ENCODE data around the gene DGCR2. TPM values are rescaled to one million over a fixed set of nuclear protein-coding genes. Genes with fewer than 3 reads are reported as not detected.

Gene DGCR2
- total and polyA plus RNA-seq, 2 donors from 2014 or later, result 37.5 to 67.7 TPM

DNA sequence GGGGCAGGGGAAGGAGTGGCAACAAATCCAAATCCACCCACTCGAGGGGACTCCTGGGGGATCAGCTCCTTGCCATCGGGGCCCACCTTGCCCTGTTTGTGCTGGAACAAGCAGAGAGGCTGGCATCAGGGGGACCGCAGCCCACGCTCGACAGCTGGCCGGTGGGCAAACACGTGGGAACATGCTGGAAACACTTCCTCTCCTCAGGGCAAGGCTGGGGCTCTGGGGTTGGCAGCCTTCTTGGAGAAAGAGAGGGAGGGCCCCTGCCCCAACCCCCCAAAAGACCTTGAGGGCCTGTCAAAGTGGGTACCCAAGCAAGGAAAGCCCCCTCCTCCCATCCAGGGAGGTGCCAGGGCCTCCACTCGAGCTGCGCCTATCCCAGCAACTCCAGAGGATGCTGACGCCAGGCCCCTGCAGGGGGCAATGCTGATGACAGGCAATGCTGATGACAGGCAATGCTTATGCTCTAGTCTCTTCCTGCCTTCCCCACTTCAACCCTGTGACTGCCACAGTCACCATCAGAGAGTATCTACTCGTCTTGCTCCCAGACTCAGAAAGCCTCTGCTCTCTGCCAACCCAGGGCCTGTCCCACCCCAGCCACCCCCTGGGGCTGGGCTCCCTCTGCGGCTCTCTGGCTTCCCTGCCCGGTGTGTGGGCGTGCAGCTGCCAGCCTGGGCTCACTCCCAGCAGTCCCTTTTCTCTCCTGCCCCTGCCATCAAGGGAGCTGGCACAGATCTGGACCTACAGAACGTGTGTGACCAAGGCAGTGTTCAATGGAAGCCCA is 16.2 kb upstream of the DGCR2 start:
- no peaks in the 10 kb centered on the region for H3K27me3 ChIP-seq (ENCODE audit: control insufficient read depth, insufficient read depth, low read length)
- H3K27ac ChIP-seq (ENCODE audit: low read depth in 2 of 2, low read length in 2 of 2), result no peak overlapping the region
- H3K9me3 ChIP-seq (ENCODE audit: control insufficient read depth in 2 of 3, insufficient read depth in 1 of 3, low read length in 3 of 3), result no peaks in the 10 kb centered on the region
- DNase-seq (no peak), FAIRE-seq (no peak)
- peaks cover 10 to 64% (median 40%) of the 10 kb centered on the region in 3 donors for H3K36me3 ChIP-seq (ENCODE audit: control insufficient read depth in 2 of 3, insufficient read depth in 3 of 3, low read length in 3 of 3)
- intact Hi-C loops (cut with DNase I), result no loop called here
- no peak overlapping the region for H3K9ac ChIP-seq (ENCODE audit: low read length in 3 of 3)
- TF ChIP-seq CTCF (IDR thresholded peaks at IDR 0.05; ENCODE audit: borderline replicate concordance, extremely low read depth, insufficient read depth), result no peak
- H3K4me1 ChIP-seq (ENCODE audit: control insufficient read depth in 2 of 3, insufficient read depth in 2 of 3, low read depth in 1 of 3, low read length in 3 of 3), result peaks cover 0 to 2% (median 0%) of the 10 kb centered on the region in 3 donors
- H3K4me3 ChIP-seq (ENCODE audit: low read length in 3 of 3), result no peak overlapping the region

GRCh38 chr22:19137384-19138216 is 15.4 kb upstream of the DGCR2 start:
- DNase-seq (no peak), FAIRE-seq (no peak)
- Histone ChIP-seq H3K36me3 (ENCODE audit: control insufficient read depth in 2 of 3, insufficient read depth in 3 of 3, low read length in 3 of 3) (peaks cover 10 to 69% (median 40%) of the 10 kb centered on the region in 3 donors), H3K9ac (ENCODE audit: low read length in 3 of 3) (no peak overlapping the region), H3K9me3 (ENCODE audit: control insufficient read depth in 2 of 3, insufficient read depth in 1 of 3, low read length in 3 of 3) (no peaks in the 10 kb centered on the region), H3K27ac (ENCODE audit: low read depth in 2 of 2, low read length in 2 of 2) (no peak overlapping the region), H3K4me3 (ENCODE audit: low read length in 3 of 3) (no peak overlapping the region), H3K4me1 (ENCODE audit: control insufficient read depth in 2 of 3, insufficient read depth in 2 of 3, low read depth in 1 of 3, low read length in 3 of 3) (no peaks in the 10 kb centered on the region), H3K27me3 (ENCODE audit: control insufficient read depth, insufficient read depth, low read length) (no peaks in the 10 kb centered on the region)
- TF ChIP-seq CTCF (IDR thresholded peaks at IDR 0.05; ENCODE audit: borderline replicate concordance, extremely low read depth, insufficient read depth), result no peak
- intact Hi-C loops (cut with DNase I), result no loop called here

DNA sequence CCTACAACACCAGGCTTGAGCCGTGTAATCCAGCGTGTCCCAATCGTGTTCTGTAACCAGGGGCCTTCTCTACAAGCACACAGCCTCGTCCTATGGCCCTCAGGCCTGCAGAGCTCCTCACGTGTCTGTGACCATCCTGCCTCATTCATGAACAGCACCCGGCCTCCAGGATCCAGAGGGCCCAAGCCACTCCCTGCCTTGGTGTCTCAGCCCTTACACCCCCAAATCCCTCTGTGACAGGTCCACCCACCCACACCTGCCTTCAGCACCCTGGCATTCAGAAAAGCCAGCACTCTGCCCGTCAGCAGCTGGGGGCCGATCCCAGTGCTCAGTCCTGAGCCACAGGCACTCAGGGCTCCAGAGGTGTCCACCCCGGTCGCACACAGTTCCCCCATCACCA is 14.7 kb upstream of the DGCR2 start:
- H3K27ac ChIP-seq (ENCODE audit: low read depth in 2 of 2, low read length in 2 of 2), result no peak overlapping the region

More for the DNA sequence above, 14.7 kb upstream of the DGCR2 start:
- Histone ChIP-seq H3K9ac (ENCODE audit: low read length in 3 of 3) (no peak overlapping the region), H3K9me3 (ENCODE audit: control insufficient read depth in 2 of 3, insufficient read depth in 1 of 3, low read length in 3 of 3) (no peaks in the 10 kb centered on the region), H3K27me3 (ENCODE audit: control insufficient read depth, insufficient read depth, low read length) (no peaks in the 10 kb centered on the region), H3K4me1 (ENCODE audit: control insufficient read depth in 2 of 3, insufficient read depth in 2 of 3, low read depth in 1 of 3, low read length in 3 of 3) (no peaks in the 10 kb centered on the region), H3K4me3 (ENCODE audit: low read length in 3 of 3) (no peak overlapping the region), H3K36me3 (ENCODE audit: control insufficient read depth in 2 of 3, insufficient read depth in 3 of 3, low read length in 3 of 3) (peaks cover 7 to 63% (median 37%) of the 10 kb centered on the region in 3 donors)
- DNase-seq, result no peak
- FAIRE-seq, result no peak
- no peak for TF ChIP-seq CTCF (IDR thresholded peaks at IDR 0.05; ENCODE audit: borderline replicate concordance, extremely low read depth, insufficient read depth)
- intact Hi-C loops (cut with DNase I), result no loop called here

Data from kidney (tissue), 14 donors.